Measurements from ENCODE around the gene TAF11L4. TPM values are rescaled to one million over a fixed set of nuclear protein-coding genes. Genes with fewer than 3 reads are reported as not detected.
"Not testable (repeated sequence)": the region's sequence is repeated elsewhere in the genome, so short reads cannot be mapped to it uniquely, and the experiment has no call there.

Gene TAF11L4
- total RNA-seq, 6 experiments from 2014 or later: not detected

- DNase-seq (no peak), ATAC-seq (no peak)
- Histone ChIP-seq H3K27me3 (no peaks in the 10 kb centered on the region), H3K27ac (no peak overlapping the region), H3K36me3 (no peaks in the 10 kb centered on the region), H3K9me3 (no peaks in the 10 kb centered on the region), H3K4me1 (no peaks in the 10 kb centered on the region), H3K4me3 (no peak overlapping the region)
- TF ChIP-seq, protein P1, sequence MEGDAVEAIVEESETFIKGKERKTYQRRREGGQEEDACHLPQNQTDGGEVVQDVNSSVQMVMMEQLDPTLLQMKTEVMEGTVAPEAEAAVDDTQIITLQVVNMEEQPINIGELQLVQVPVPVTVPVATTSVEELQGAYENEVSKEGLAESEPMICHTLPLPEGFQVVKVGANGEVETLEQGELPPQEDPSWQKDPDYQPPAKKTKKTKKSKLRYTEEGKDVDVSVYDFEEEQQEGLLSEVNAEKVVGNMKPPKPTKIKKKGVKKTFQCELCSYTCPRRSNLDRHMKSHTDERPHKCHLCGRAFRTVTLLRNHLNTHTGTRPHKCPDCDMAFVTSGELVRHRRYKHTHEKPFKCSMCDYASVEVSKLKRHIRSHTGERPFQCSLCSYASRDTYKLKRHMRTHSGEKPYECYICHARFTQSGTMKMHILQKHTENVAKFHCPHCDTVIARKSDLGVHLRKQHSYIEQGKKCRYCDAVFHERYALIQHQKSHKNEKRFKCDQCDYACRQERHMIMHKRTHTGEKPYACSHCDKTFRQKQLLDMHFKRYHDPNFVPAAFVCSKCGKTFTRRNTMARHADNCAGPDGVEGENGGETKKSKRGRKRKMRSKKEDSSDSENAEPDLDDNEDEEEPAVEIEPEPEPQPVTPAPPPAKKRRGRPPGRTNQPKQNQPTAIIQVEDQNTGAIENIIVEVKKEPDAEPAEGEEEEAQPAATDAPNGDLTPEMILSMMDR (IDR thresholded peaks at IDR 0.05): no peak
- TF ChIP-seq POLR2A (IDR thresholded peaks at IDR 0.05): no peak
- WGBS (ENCODE audit: insufficient coverage, low coverage, low lambda C conversion rate, missing lambda C conversion rate): 50% methylated on average over 1 of the region's 1 CpG
- intact Hi-C loops (cut with DNase I): no loop called here
Measured at GRCh38 chr5:17487174-17487512, 34.5 kb upstream of the TAF11L4 start.

- WGBS (ENCODE audit: insufficient coverage, low coverage, low lambda C conversion rate, missing lambda C conversion rate): 67% methylated on average over 1 of the region's 23 CpGs
- not testable (repeated sequence) for H3K4me3 ChIP-seq, DNase-seq
Measured at GRCh38 chr5:17491257-17491656, 30.3 kb upstream of the TAF11L4 start.

GRCh38 chr5:17492770-17493169 lies 28.8 kb upstream of the TAF11L4 start:
- DNase-seq (no peak), ATAC-seq (no peak)
- TF ChIP-seq, protein P1 (IDR thresholded peaks at IDR 0.05): no peak
- no peak for TF ChIP-seq POLR2A (IDR thresholded peaks at IDR 0.05)
- H3K36me3 ChIP-seq: no peaks in the 10 kb centered on the region
- intact Hi-C loops (cut with DNase I): no loop called here
- H3K4me1 ChIP-seq: no peaks in the 10 kb centered on the region
- 65% methylated on average over 3 of the region's 3 CpGs for WGBS (ENCODE audit: insufficient coverage, low coverage, low lambda C conversion rate, missing lambda C conversion rate)
- no peak overlapping the region for H3K27ac ChIP-seq
- no peaks in the 10 kb centered on the region for H3K9me3 ChIP-seq
- no peak overlapping the region for H3K4me3 ChIP-seq
- no peaks in the 10 kb centered on the region for H3K27me3 ChIP-seq

More at GRCh38 chr5:17491257-17491656, 30.3 kb upstream of the TAF11L4 start:
- H3K27me3 ChIP-seq; intact Hi-C loops (cut with DNase I); H3K9me3 ChIP-seq; H3K27ac ChIP-seq; H3K36me3 ChIP-seq; H3K4me1 ChIP-seq; ATAC-seq: not testable (repeated sequence)

- intact Hi-C loops (cut with DNase I): no loop called here
- Histone ChIP-seq H3K27ac (no peak overlapping the region), H3K9me3 (no peaks in the 10 kb centered on the region), H3K4me3 (no peak overlapping the region), H3K27me3 (no peaks in the 10 kb centered on the region), H3K36me3 (no peaks in the 10 kb centered on the region), H3K4me1 (no peaks in the 10 kb centered on the region)
- ATAC-seq (no peak), DNase-seq (no peak)
- no peak for TF ChIP-seq POLR2A (IDR thresholded peaks at IDR 0.05)
- TF ChIP-seq, protein P1 (IDR thresholded peaks at IDR 0.05): no peak
- 28% methylated on average over 3 of the region's 4 CpGs for whole genome bisulfite sequencing (ENCODE audit: insufficient coverage, low coverage, low lambda C conversion rate, missing lambda C conversion rate)
Measured at GRCh38 chr5:17497446-17497845, 24.2 kb upstream of the TAF11L4 start.

DNA sequence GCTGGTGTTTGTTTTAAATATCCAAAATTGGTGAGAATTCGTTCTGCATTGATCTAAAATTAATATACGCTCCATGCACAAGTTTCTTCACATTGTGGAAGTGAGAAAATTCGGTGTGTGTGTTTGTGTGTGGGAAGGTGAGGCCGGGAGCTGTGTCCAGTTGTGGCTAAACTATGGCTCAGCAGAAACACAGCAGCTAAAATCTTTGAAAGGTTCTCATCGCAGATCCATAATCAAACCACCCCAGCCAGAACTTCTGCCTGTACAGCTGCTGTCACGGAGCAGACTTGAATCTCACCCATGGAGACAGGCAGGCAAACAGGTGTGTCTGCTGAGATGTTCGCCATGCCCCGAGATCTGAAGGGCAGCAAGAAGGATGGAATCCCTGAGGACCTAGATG lies 23.7 kb upstream of the TAF11L4 start, which contains the start of gene TAF11L2:
TAF11L2 (plus strand) TSS at position 301 of the 400 bp plus-strand sequence.
- DNase-seq; H3K36me3 ChIP-seq; ATAC-seq; H3K4me3 ChIP-seq; H3K9me3 ChIP-seq; H3K27ac ChIP-seq; intact Hi-C loops (cut with DNase I); H3K4me1 ChIP-seq; H3K27me3 ChIP-seq: not testable (repeated sequence)
- WGBS (ENCODE audit: insufficient coverage, low coverage, low lambda C conversion rate, missing lambda C conversion rate): 64% methylated on average over 8 of the region's 8 CpGs

- ATAC-seq: peak in 2 of 4 donors; percentile 19 to 35
- intact Hi-C loops (cut with DNase I): no loop called here
- H3K9me3 ChIP-seq: no peaks in the 10 kb centered on the region
- TF ChIP-seq POLR2A (IDR thresholded peaks at IDR 0.05): no peak
- TF ChIP-seq, protein P1 (IDR thresholded peaks at IDR 0.05): no peak
- no peak overlapping the region for H3K27ac ChIP-seq
- no peak overlapping the region for H3K4me3 ChIP-seq
- 84% methylated on average over 6 of the region's 17 CpGs for WGBS (ENCODE audit: insufficient coverage, low coverage, low lambda C conversion rate, missing lambda C conversion rate)
- no peaks in the 10 kb centered on the region for H3K27me3 ChIP-seq
- no peak for DNase-seq
- H3K4me1 ChIP-seq: no peaks in the 10 kb centered on the region
- no peaks in the 10 kb centered on the region for H3K36me3 ChIP-seq
Measured at GRCh38 chr5:17511775-17512325, 9.8 kb upstream of the TAF11L4 start.

GRCh38 chr5:17517526-17517925 lies 4.1 kb upstream of the TAF11L4 start:
- H3K9me3 ChIP-seq; H3K27ac ChIP-seq; intact Hi-C loops (cut with DNase I); H3K4me3 ChIP-seq; H3K27me3 ChIP-seq; H3K4me1 ChIP-seq; H3K36me3 ChIP-seq; ATAC-seq: not testable (repeated sequence)
- peak in 1 of 3 donors; percentile 30 for DNase-seq
- 65% methylated on average over 11 of the region's 12 CpGs for WGBS (ENCODE audit: insufficient coverage, low coverage, low lambda C conversion rate, missing lambda C conversion rate)

DNA sequence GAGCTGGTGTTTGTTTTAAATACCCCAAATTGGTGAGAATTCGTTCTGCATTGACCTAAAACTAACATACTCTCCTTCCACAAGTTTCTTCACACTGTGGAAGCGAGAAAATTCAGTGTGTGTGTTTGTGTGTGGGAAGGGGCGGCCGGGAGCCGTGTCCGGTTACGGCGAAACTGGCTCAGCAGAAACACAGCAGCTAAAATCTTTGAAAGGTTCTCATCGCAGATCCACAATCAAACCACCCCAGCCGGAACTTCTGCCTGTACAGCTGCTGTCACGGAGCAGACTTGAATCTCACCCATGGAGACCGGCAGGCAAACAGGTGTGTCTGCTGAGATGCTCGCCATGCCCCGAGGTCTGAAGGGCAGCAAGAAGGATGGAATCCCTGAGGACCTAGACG lies 3.5 kb upstream of the TAF11L4 start, which contains the start of gene TAF11L3:
TAF11L3 (plus strand) TSS at position 301 of the 400 bp plus-strand sequence.
- no CpG with 5 or more reads among the region's 15 CpGs for WGBS (ENCODE audit: insufficient coverage, low coverage, low lambda C conversion rate, missing lambda C conversion rate)
- H3K4me3 ChIP-seq; H3K36me3 ChIP-seq; H3K27me3 ChIP-seq; DNase-seq; ATAC-seq; H3K9me3 ChIP-seq; H3K27ac ChIP-seq; intact Hi-C loops (cut with DNase I); H3K4me1 ChIP-seq: not testable (repeated sequence)

Measured in right lobe of liver (tissue), 6 donors.